Esophagus muscularis mucosa (tissue), 4 donors: ENCODE results near the gene CELSR1.

Experiments used
- EP300 ChIP-seq: sonication (generic); formaldehyde crosslinking; IDR thresholded peaks from one replicate; pipeline ENCODE4 v1.6.1; 2017; ENCODE audit warnings: antibody characterized with exemption
- POLR2A ChIP-seq: fragments of 450-650 bp; IDR thresholded peaks from one replicate; pipeline ENCODE4 v1.6.1; 2017; ENCODE audit warnings: antibody characterized with exemption, moderate library complexity, mild to moderate bottlenecking, low read depth
- POLR2AphosphoS5 ChIP-seq, 2 donors: sonication (generic); formaldehyde crosslinking; IDR thresholded peaks; one replicate each; pipeline ENCODE4 v1.6.1; 2017; ENCODE audit warnings: antibody characterized with exemption in 2 of 2
- TF ChIP-seq, protein P1 (sequence below), 3 experiments: fragments of 200-600 bp in 2 of 3; fragments of 450-650 bp in 1 of 3; sonication (generic) in 2 of 3; IDR thresholded peaks; one replicate each; pipeline ENCODE4 v1.5.1; 2017 to 2019; ENCODE audit warnings: antibody characterized with exemption in 3 of 3, mild to moderate bottlenecking in 2 of 3, moderate library complexity in 1 of 3

DNA sequence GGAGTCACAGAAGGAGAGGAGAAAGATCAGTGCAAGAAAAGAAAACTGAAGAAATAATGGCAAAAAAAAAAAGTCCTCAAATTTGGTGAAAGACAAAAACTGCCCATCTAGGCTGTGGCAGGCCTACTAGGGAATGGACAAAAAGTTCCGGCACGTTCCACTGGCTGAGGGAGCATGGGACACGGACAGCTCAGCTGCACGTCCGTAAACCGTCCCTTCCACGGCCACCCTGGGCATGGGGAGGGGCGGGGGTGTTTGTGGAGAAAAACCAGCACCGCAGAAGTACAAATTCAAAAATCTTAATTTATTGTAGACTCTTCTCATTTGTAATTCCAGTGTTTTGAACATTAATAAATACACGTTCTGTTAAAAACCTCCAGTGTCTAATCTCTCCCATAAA, 176.5 kb downstream of the CELSR1 start:
- TF ChIP-seq EP300 = no peak
- TF ChIP-seq POLR2AphosphoS5 (IDR thresholded peaks at IDR 0.05) = no peak
- no peak for TF ChIP-seq POLR2A
- TF ChIP-seq, protein P1, sequence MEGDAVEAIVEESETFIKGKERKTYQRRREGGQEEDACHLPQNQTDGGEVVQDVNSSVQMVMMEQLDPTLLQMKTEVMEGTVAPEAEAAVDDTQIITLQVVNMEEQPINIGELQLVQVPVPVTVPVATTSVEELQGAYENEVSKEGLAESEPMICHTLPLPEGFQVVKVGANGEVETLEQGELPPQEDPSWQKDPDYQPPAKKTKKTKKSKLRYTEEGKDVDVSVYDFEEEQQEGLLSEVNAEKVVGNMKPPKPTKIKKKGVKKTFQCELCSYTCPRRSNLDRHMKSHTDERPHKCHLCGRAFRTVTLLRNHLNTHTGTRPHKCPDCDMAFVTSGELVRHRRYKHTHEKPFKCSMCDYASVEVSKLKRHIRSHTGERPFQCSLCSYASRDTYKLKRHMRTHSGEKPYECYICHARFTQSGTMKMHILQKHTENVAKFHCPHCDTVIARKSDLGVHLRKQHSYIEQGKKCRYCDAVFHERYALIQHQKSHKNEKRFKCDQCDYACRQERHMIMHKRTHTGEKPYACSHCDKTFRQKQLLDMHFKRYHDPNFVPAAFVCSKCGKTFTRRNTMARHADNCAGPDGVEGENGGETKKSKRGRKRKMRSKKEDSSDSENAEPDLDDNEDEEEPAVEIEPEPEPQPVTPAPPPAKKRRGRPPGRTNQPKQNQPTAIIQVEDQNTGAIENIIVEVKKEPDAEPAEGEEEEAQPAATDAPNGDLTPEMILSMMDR (IDR thresholded peaks at IDR 0.05) = no peak
